HTR-8/SVneo (cell line): ENCODE measurements around the gene RAB30.

Experiments
- DNase-seq: peaks from one replicate; pipeline ENCODE4 v3.0.0; 2011; ENCODE audit warnings: low spot score, mixed read lengths; ENCODE audit not compliant: insufficient read length
- FAIRE-seq: peaks from 2 replicates; lab custom pipeline; 2011; peaks lifted over from hg19 to GRCh38; lab: Jason Lieb, UNC

Gene RAB30

DNA sequence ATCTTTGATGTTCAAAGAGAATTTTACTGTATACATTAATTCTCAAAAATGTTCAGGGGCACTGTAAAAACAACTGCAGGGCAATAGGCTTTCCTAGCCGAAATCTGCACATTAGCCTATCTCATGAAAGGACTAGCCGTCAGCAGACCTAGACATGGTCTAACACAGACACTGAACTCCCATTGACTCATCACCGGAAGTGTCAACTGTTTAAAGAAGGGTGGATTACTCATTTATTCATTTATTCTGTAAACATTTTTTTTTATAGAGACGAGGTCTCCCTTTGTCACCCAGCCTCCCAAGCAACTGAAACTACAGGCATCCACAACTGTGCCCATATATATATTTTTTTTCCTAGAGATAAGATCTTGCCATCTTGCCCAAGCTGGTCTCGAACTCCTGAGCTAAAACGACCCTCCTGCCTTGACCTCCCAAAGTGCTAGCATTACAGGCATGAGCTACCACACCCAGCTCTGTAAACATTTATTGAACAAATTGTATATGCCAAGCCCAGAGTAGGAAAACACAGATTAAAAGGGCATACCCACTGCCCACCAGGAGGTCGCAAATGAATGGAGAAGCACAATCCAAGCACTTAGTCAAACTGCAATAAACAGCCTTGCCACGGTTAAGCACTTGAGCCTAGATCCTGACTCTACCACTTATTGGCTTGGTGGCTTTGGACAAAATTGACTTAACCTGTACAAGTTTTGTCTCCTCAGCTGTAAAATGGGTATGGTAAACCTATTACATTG is 26.6 kb downstream of the RAB30 start:
- peak; percentile 81 for DNase-seq
- FAIRE-seq = peak; percentile 9

DNA sequence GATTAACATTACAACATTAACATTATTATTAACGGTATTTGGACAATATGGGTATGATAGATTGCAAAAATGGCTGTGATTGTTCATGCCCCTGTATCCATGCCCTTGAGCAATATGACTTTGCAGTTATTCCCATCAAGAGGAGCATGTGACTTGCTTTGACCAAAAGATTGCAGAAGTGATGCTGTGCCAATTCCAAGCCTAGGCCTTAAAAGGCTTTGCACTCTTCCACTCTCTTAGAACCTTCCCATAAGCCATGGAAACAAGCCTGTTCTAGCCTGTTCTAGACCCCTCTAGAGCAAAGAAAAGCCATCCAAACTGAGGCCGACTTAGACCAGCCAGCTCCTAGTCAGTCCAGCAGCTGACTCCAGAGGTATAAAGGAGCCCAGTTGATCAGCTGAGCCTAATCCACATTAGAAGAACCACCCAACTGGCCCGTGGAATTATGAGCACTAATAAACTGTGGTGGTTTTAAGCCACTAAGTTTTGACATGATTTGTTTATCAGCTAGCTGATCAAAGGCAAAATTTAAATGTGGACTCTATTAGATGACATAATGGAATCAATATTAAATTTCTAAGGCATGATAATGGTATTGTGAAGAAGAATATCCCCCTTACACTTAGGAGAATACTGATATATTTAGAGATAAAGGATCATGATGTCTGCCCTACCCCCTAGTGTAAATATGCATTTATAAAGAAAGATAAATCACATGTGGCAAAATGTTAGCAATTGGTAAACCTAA is 28.6 kb downstream of the RAB30 start:
- FAIRE-seq = no peak
- no peak for DNase-seq

DNA sequence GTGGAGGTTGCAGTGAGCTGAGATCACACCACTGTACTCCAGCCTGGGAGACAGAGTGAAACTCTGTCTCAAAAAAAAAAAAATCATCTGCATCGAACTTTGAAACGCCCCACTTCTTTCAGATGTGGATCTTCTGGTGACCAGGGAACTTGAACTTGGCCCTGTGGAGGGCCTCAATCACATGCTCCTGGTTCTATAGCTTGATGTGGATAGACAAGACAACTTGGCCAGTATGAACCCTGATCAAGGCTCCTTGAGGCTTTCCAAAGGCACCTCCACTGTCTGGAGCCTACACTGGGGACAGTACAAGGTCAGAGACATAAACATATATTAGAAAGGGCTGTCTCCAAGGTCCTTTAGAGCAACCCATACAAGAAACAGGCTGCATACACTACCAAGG is 30.6 kb downstream of the RAB30 start:
- no peak for FAIRE-seq

DNA sequence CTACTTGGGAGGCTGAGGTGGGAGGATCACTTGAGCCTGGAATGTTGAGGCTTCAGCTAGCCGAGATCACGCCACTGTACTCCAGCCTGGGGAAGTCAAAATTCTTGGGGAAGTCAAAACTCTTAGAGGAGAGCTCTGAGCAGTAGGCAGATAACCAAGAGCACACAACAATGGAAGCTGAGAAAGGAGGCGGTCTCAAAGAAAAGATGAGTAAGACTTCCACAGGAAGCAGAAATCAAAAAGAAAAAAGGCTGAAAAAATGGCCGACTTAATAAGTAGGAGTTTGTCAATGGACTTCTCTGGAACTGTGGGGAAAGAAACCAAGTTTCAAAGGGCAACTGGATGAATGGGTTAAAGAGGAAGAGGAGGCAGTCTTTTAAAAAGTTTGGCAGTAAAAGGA is 32.1 kb downstream of the RAB30 start:
- FAIRE-seq (no peak), DNase-seq (no peak)

More for the DNA sequence above, 30.6 kb downstream of the RAB30 start:
- DNase-seq = no peak

DNA sequence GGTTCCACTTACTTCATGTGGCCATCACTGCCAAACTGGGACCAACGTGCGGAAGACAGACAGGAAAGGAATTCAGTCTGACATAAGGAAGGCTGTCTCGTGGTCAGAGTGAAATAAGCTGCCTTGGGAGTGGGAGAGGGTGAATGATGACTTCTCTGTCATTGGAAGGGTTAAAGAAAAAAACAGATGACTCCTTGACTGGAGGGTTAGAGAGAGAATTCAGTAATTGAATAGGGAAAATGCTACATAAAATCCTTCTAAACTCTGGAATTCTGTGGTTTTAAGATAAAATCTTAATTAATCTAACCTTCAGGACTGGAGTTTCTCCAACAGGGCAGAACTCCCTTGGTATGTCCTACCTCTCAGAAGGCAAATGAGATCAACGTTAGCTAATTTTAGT is 33.8 kb downstream of the RAB30 start:
- FAIRE-seq (no peak), DNase-seq (no peak)

DNA sequence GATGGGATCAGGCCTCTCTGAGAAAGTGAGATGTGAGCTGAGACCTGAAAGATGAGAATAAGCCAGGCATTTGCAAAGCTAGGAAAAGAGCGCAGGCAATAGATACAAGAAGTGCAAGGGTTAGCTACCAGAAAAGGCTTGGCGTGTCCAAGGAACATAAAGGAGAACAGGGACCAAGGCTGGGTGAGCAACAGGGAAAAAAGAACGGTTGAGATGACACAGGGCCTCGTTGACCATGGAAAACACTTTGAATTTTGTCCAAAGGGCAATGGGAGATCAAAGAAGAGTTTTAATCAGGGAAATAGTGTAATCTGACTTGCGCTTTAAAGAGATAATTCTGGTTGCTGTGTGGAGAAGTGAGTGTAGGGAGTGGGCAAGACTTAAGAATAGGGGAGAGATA is 35.0 kb downstream of the RAB30 start:
- no peak for DNase-seq
- FAIRE-seq = no peak

DNA sequence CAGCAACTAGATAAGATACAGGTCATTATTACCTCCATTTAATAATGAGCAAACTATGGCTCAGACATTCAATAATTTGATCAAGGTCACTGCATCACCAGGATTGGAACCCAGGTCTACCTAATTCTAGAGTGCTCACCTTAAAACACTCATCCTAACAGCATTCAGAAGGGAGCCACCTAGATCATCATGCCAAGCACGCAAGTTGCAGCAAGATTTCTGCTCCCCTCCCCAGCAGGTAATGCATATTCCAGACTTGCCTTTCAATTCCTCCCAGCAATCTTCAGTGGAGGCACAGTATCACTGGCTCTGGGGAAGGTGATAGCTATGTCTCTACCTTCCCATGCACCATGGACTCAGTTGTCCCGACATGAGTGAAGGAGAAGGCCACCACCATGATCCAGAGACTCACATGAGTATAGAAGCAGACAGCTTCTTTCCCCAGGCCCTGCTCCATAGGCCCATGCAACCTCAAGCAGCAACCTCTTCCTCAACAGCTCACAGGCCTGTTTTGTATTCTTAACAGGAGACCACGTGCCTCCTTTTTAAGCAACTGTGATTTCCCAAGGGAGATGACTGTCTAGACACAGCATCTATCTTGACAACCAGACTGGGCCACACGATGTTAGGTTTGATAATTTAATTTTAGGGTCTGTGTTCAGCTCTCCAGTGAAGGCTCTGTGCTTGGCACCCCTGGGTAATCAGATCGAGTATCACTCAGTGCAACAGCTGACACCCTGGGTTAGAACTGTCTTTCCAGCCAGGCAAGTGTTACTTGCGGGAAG is 36.4 kb downstream of the RAB30 start:
- FAIRE-seq = no peak
- DNase-seq = no peak

DNA sequence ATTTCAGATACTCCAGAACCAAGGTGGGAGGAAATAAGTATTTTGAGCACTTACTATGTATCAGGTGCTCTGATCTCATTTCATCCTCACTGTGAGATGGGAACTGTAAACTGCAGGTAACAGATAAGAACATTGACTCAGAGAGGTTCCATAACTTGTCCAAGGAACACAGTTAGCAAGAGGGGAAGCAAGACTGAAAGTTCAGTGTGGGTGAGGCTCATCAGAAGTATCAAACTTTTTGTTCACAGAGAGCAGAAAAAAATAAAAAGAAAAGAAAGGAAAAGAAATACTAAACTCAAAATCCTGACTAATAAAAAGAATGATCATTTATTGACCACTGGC is 37.1 kb downstream of the RAB30 start:
- DNase-seq = no peak
- no peak for FAIRE-seq

DNA sequence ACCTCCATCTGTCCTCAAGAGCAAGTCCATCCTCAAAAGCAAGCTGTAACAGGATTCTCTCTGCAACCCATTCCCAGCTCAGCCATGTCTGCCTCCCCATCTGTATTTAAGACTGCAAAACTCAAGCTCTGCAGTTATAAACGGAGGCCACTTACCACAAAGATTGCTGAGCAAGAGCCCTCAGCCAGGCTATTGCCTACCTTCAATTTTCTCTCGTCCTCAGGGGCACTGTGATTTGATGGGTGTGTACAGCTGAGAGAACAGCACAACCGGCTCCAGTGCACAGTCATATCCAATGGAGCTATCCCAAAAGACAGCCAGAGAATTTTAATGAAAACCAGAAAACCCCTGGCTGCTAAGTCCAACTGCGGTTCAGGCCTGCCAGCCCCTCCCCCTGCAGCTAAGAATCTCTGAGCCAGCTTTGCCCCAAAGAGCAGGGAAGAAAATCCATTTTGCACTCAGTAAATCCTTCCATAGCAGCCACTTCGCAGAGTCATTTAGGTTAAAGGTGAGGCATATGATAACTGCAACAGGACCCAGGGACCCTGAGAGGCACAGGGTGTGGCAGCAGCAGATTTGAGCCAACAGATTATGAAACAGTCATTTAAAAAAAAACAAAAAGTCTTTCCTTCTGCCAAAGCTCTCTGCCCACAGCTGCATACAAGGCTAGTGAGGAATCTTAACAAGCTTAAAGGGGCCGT is 37.6 kb downstream of the RAB30 start:
- DNase-seq (no peak), FAIRE-seq (no peak)

DNA sequence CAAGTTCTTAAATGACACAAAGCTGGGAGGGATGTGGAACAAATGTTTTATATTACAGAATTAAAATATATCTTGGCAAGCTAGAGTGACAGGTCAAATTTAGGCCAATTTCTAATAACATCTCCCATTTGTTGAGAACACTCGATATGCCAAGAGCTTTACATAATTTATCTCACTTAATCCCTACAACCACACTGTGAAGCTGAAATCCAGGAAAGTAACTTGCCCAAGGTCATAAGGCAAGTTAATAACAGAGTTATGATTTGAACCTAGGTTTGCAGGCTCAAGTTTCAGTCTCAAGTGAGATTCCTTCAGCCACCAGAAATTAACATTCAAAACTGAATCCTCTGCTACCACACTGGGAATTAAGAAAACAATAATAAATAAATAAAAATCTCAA is 38.3 kb downstream of the RAB30 start:
- FAIRE-seq (no peak), DNase-seq (no peak)

DNA sequence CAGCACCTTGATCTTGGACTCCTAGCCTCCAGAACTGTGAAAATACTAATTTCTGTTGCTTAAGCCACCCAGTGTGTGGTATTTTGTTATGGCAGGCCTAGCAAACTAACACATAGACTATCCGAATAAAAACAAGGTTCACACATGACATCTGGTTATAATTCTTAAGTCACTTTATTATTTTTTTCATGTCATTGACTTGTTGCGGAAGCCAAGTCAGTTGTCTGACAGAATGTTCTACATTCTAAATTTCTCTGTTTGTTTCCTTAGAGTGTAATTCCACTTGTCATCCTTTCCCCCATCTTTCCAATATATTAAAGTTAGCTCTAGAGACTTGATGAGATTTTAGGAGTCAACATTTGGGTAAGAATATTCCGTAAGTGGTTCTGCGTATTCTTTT is 40.6 kb downstream of the RAB30 start:
- DNase-seq (no peak), FAIRE-seq (no peak)

DNA sequence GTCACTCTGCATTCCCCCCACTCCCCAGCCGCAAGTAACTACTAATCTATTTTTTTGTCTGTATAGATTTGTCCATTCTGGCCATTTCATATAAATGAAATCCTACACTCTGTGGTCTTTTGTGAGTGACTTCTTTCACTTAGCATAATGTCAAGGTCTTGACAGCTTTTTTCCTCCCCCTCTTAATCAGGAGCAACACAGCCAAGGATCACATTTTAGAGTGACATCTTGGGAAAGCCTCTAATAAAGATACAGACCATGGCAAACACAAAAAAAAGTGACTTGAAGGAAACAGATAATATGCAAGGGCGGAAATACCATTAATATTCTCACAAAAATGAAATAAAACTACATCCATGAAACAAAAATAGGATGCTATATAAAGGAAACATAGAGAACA is 43.9 kb downstream of the RAB30 start:
- no peak for FAIRE-seq
- no peak for DNase-seq

DNA sequence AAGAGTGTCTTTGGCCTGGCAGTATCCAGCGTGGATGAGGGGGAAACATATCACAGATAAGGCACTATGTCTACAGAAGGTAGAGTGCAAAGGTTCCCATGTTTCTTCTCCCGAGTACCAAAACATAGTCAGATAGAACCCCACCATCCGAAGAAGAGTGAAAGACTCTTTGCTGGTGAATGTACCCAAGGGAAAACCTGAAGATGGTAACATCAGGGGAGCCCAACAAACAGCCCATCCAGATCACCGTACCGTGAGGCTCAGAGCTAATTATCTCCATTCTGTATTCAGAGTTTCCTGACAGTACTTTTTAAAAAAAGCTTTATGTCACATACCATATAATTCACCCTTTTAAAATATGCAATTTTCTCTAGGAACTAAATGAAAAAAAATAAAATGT is 44.4 kb downstream of the RAB30 start:
- no peak for DNase-seq
- no peak for FAIRE-seq

DNA sequence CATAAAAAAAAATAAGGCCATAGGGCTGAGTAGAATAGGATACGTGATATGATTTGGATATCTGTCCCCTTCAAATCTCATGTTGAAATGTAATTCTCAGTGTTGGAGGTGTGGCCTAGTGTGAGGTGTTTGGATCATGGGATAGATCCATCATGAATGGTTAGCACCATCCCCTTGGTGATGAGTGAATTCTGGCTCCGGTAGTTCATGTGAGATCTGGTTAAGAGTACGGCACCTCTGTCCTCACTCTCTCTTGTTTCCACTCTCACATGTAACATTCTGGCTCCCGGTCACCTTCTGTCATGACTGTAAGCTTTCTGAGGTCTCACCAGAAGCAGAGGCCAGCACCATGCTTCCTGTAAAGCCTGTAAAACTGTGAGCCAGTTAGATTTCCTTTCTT is 45.5 kb downstream of the RAB30 start:
- DNase-seq (no peak), FAIRE-seq (no peak)

DNA sequence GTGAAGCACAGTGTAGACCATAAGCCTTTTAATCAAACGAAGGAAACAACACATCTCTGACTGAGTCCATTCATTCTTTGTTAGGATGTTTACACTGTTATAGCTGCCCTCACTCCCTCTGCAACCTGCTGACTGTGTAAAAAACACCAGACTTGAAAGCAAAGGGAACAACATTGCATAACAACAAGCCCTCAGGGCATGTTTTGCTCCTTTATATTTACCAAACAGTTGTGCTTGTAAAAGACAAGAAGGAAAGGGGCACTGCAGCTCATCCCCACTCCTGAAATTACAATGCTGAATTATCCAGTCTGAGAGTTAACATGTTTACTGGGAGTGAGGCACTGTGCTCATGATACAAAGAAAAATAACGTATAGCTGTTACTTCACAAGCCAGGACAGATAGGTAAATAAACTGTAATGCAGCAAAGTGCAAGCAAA is 46.4 kb downstream of the RAB30 start:
- DNase-seq (no peak), FAIRE-seq (peak; percentile 33)

DNA sequence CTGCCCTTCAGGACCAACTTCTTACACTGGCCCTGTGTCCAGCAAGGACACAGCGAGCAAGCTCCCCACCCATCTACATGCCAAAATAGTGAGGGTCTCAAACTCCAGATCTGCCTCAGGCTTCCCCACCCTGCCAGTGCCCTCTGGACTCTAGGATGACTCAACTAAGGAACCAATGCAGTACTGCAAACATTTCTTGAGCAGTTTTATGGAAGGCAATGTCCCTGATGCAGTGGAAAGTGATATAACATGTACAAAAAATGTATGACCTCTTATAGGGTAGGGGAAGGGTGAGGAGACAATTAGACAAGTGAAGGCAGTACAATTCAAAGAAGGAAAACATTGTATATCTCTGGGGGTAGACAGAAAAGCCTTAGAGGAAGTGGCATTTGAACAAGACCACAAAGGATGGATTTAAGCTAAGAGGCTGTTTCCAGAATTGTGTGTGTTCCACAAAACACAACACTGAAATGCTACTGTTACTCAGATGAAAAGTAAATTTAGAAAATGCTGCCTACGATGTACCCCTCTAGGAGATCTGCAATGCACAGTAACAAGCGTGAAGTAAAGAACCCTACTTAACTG is 47.3 kb downstream of the RAB30 start:
- no peak for DNase-seq
- FAIRE-seq = peak; percentile 20

DNA sequence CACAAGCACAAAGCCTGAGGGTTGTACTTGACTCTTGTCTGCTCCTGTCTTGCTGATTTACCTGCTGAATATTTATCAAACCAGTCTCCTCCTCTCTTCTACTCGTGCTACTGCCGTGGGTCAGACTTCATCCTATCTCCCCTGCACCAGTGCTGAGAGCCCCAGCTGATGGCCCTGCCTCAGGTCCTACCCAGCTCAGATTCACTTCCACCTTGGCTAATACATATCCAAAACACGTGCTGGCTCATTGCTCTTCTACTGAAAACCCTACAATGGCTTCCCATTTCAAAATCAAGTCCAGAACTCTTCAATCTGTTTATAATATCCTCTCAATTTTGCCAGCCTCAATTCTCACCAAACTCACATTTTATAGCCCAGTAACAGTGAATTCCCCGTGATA is 48.3 kb downstream of the RAB30 start:
- FAIRE-seq (no peak), DNase-seq (no peak)

DNA sequence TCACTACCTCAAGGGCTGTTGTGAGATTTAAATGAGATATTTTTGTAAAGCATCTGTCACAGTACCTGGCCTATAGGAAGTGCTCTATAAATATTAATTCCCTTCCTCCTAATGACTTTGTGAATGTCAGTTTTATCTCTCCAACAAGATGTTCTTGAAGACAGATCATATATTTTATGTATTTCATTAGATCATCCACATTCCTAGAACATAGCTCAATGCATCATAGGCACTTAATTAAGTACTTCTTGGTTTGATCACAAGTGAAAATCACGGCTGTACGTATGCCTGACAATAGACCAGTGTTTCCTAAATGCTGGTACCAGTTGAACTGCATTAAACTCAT is 49.9 kb downstream of the RAB30 start:
- FAIRE-seq = no peak
- no peak for DNase-seq

DNA sequence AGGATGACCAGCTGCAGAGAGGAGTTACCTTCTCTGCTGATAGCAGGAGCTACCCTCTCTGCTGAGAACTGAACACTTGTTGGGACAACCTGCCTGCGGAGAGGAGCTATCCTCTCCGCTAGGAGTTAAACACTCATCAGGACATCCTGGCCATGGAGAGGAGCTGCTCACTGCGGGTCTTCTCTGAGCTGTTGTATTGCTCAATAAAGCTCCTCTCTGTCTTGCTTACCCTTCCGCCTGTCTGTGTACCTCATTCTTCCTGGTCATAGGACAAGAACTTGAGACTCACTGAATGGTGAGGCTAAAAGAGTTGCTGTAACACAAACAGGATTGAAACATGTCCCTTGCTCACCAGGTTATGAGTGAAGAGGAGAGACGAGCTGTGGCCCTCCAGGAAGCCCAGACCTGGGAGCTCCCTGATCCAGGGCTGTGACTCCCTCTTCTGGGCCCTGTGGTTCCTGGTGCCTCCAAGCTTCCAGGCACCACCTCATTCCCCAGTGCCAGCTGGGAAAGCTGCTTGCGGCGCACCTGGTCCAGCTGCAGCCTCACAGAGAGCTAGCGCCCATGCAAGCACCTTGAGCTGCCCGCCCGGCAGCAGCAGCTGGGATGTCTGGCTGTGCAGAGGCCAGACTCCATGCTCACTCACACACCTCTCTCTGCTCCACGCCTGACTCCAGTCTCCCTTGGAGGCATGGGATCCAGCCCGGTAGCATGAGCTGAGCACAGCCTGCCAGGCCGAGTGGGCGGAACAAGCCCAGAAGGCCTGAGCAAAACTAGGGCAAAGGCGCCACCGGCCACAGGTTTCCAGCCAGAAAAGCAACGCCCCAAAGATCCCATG is 50.5 kb downstream of the RAB30 start:
- FAIRE-seq (no peak), DNase-seq (no peak)
